ENCODE measurements around the gene ATP6V1A.

DNA sequence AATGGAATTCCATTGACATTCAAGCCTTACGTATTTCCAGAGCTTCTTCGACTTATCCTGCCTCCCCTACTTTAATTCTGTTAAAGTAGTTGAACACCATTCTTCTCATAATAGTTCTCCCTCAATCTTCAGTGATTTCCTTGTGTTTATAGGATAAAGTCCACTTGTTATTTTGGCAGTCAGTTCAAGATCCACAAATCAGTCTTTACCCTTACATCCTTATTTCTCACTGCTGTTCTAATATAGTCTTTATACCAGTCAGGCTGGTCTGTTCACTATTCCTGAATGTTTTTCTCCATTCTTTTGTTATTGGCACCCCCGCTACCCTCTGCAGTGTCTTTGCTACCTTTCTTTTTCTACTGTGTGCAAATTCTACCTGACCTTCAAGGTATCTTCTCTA, 29.7 kb downstream of the ATP6V1A start:
- TF ChIP-seq POLR2A (IDR thresholded peaks at IDR 0.05): no peak
- TF ChIP-seq, protein P1, sequence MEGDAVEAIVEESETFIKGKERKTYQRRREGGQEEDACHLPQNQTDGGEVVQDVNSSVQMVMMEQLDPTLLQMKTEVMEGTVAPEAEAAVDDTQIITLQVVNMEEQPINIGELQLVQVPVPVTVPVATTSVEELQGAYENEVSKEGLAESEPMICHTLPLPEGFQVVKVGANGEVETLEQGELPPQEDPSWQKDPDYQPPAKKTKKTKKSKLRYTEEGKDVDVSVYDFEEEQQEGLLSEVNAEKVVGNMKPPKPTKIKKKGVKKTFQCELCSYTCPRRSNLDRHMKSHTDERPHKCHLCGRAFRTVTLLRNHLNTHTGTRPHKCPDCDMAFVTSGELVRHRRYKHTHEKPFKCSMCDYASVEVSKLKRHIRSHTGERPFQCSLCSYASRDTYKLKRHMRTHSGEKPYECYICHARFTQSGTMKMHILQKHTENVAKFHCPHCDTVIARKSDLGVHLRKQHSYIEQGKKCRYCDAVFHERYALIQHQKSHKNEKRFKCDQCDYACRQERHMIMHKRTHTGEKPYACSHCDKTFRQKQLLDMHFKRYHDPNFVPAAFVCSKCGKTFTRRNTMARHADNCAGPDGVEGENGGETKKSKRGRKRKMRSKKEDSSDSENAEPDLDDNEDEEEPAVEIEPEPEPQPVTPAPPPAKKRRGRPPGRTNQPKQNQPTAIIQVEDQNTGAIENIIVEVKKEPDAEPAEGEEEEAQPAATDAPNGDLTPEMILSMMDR (IDR thresholded peaks at IDR 0.05): no peak
